NB4 (cell line): ENCODE results near the gene BDKRB2.

ENCODE experiments used
- CTCF ChIP-seq: IDR thresholded peaks from one replicate; pipeline ENCODE4 v1.5.1; 2012; ENCODE audit warnings: low read depth, low read length
- MAX ChIP-seq: IDR thresholded peaks from 2 replicates; pipeline ENCODE4 v1.6.1; 2011; ENCODE audit warnings: low read depth, low read length
- MYC ChIP-seq: IDR thresholded peaks from 2 replicates; pipeline ENCODE4 v1.6.1; 2011; ENCODE audit warnings: low read depth, low read length

- no peak for TF ChIP-seq CTCF
- TF ChIP-seq MYC, result no peak
- TF ChIP-seq MAX, result no peak
These were observed 24.7 kb downstream of the BDKRB2 start for GRCh38 chr14:96229315-96229714.
